ENCODE data around the gene MRPS24.

DNA sequence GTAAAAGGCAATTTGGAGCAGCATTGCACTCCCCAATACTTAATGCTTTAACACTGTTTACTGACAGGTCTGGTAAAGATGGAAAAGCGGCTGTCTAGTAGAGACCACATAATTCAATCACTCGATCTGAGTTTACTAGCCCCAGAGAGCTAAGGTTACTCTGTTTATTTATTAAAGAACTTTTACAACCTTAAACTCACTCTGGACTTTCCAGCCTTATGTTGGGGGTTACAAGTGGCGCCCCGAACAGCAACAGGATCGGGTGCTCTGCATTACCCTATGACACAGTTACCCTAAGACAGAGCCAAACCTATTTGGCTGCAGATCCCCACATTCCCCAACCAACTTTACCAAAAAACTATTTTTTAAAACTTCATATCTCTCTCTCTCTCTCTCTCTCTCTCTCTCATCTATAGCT is 43.9 kb downstream of the MRPS24 start:
- TF ChIP-seq, protein P1, sequence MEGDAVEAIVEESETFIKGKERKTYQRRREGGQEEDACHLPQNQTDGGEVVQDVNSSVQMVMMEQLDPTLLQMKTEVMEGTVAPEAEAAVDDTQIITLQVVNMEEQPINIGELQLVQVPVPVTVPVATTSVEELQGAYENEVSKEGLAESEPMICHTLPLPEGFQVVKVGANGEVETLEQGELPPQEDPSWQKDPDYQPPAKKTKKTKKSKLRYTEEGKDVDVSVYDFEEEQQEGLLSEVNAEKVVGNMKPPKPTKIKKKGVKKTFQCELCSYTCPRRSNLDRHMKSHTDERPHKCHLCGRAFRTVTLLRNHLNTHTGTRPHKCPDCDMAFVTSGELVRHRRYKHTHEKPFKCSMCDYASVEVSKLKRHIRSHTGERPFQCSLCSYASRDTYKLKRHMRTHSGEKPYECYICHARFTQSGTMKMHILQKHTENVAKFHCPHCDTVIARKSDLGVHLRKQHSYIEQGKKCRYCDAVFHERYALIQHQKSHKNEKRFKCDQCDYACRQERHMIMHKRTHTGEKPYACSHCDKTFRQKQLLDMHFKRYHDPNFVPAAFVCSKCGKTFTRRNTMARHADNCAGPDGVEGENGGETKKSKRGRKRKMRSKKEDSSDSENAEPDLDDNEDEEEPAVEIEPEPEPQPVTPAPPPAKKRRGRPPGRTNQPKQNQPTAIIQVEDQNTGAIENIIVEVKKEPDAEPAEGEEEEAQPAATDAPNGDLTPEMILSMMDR (IDR thresholded peaks at IDR 0.05), result no peak
- no peak for TF ChIP-seq POLR2A (IDR thresholded peaks at IDR 0.05)
